B cell (primary cell): ENCODE measurements around the gene TRHDE.

Experiments
- CTCF ChIP-seq: fragments of 200-600 bp; IDR thresholded peaks from one replicate; pipeline ENCODE4 v1.8.0; 2022; ENCODE audit warnings: antibody characterized with exemption, mild to moderate bottlenecking
- EZH2 ChIP-seq: IDR thresholded peaks from 2 replicates; pipeline ENCODE4 v1.6.1; 2012; ENCODE audit warnings: borderline replicate concordance, low read depth, mild to moderate bottlenecking, moderate library complexity, low read length; ENCODE audit not compliant: insufficient read depth, poor library complexity, severe bottlenecking

- TF ChIP-seq CTCF (no peak), EZH2 (no peak)
Measured at GRCh38 chr12:72261885-72262284, 10.3 kb upstream of the TRHDE start.
